Vagina (tissue), 2 donors: ENCODE results near the gene RAPGEF6.
A peak's percentile ranks its signal among the peaks of the same experiment; 100 is the strongest.

Experiments
- POLR2A ChIP-seq, 2 donors: fragments of 450-650 bp; IDR thresholded peaks; one replicate each; pipeline ENCODE4 v1.6.1; 2017; ENCODE audit warnings: antibody characterized with exemption in 2 of 2, mild to moderate bottlenecking in 2 of 2, moderate library complexity in 2 of 2
- POLR2AphosphoS5 ChIP-seq, 2 donors: sonication (generic); formaldehyde crosslinking; IDR thresholded peaks; one replicate each; pipeline ENCODE4 v1.9.0; 2017; ENCODE audit warnings: antibody characterized with exemption in 2 of 2, mild to moderate bottlenecking in 2 of 2, low read depth in 1 of 2; ENCODE audit not compliant: insufficient read depth in 1 of 2
- TF ChIP-seq, protein P1 (sequence below), 3 experiments: fragments of 450-650 bp in 2 of 3; fragments of 200-600 bp in 1 of 3; sonication (generic) in 1 of 3; IDR thresholded peaks; one replicate each; pipeline ENCODE4 v1.5.1; 2017 to 2019; ENCODE audit warnings: antibody characterized with exemption in 3 of 3, mild to moderate bottlenecking in 2 of 3, moderate library complexity in 2 of 3

DNA sequence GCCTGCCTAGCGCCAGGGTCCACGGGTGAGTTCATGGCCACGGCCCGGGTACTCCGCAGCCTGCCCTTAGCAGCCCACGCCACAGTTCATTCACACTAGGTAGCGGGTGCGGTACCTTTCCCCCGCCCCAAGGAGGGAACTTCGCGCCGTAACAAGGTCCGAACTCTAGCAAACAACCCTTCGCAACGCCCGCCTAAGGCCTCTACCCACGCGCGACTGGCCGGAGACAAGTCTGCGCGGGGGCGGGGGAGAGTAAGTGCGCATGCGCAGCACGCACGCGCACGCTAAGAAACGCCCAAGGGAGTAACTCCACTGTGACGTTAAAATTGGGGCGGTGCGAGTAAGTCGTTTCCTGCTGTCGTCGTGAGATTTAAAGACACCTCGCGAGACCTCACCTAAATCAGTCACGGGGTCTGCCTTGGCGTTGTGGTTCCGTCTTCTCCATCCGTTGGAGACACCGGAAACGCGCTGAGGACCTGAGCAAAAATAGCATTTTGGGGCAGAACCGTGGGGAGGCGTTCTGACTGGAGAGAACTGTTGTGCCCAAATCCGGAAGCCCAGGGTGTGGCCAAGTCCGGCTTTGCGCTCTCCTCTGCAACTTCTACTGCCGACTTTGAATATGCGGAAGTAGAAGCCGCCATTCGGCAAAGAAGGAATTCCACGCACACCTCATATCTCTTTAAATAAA, at the start of gene RAPGEF6:
- TF ChIP-seq, protein P1, sequence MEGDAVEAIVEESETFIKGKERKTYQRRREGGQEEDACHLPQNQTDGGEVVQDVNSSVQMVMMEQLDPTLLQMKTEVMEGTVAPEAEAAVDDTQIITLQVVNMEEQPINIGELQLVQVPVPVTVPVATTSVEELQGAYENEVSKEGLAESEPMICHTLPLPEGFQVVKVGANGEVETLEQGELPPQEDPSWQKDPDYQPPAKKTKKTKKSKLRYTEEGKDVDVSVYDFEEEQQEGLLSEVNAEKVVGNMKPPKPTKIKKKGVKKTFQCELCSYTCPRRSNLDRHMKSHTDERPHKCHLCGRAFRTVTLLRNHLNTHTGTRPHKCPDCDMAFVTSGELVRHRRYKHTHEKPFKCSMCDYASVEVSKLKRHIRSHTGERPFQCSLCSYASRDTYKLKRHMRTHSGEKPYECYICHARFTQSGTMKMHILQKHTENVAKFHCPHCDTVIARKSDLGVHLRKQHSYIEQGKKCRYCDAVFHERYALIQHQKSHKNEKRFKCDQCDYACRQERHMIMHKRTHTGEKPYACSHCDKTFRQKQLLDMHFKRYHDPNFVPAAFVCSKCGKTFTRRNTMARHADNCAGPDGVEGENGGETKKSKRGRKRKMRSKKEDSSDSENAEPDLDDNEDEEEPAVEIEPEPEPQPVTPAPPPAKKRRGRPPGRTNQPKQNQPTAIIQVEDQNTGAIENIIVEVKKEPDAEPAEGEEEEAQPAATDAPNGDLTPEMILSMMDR (IDR thresholded peaks at IDR 0.05), result no peak
- TF ChIP-seq POLR2A (IDR thresholded peaks at IDR 0.05), result peak in 1 of 2 donors; percentile 72
- peak; percentile 98 to 99 for TF ChIP-seq POLR2AphosphoS5 (IDR thresholded peaks at IDR 0.05; ENCODE audit: insufficient read depth in 1 of 2, low read depth in 1 of 2)
